ENCODE results near the gene CDX1.

- no peak for TF ChIP-seq CTCF (IDR thresholded peaks at IDR 0.05; ENCODE audit: control extremely low read depth in 1 of 3, insufficient read depth in 1 of 3, low read depth in 1 of 3, low read length in 3 of 3)
- no peak for TF ChIP-seq CHD7 (IDR thresholded peaks at IDR 0.05; ENCODE audit: insufficient replicate concordance, low read length)
- no peak for TF ChIP-seq POLR2A (IDR thresholded peaks at IDR 0.05; ENCODE audit: control extremely low read depth in 1 of 2, low read depth in 2 of 2, low read length in 2 of 2)
Measured at GRCh38 chr5:150204590-150204960, 38.0 kb downstream of the CDX1 start.

All from H1 (cell line).